C4-2B (cell line): Measurements from ENCODE around the gene RFC5.

Experiments
- CTCF ChIP-seq: fragments of 450-650 bp; conservative IDR thresholded peaks from 2 replicates; pipeline ENCODE4 v1.5.1; 2017; ENCODE audit warnings: mild to moderate bottlenecking
- ZFX ChIP-seq: fragments of 450-650 bp; IDR thresholded peaks from 2 replicates; pipeline ENCODE4 v1.6.1; 2017

- TF ChIP-seq CTCF (no peak), ZFX (no peak)
These were observed 5.6 kb upstream of the RFC5 start for GRCh38 chr12:118010903-118011302.
